8988T (cell line): ENCODE data around the gene TOR1B.
"Not testable (repeated sequence)": the region's sequence is repeated elsewhere in the genome, so short reads cannot be mapped to it uniquely, and the experiment has no call there.

ENCODE experiments used
- DNase-seq: peaks from one replicate; pipeline ENCODE4 v3.0.0; 2011

The TOR1B gene

GRCh38 chr9:129802833-129803675 lies at the start of gene TOR1B:
Gene TOR1B (plus strand): TSS chr9:129803184. CDS start chr9:129803213, 29 bp downstream.
- peak; percentile 54 for DNase-seq

- DNase-seq = no peak
Observed at GRCh38 chr9:129755151-129755550, 47.8 kb upstream of the TOR1B start.

GRCh38 chr9:129756191-129756590 lies 46.8 kb upstream of the TOR1B start:
- DNase-seq = no peak

- no peak for DNase-seq
Observed at GRCh38 chr9:129757045-129757444, 45.9 kb upstream of the TOR1B start.

GRCh38 chr9:129759319-129759718 lies 43.7 kb upstream of the TOR1B start:
- no peak for DNase-seq

- no peak for DNase-seq
Observed at GRCh38 chr9:129759804-129760502, 43.0 kb upstream of the TOR1B start.

GRCh38 chr9:129760784-129761183 lies 42.2 kb upstream of the TOR1B start:
- DNase-seq = not testable (repeated sequence)

- no peak for DNase-seq
Observed at GRCh38 chr9:129761293-129761900, 41.6 kb upstream of the TOR1B start.

- no peak for DNase-seq
Observed at GRCh38 chr9:129761901-129762369, 41.0 kb upstream of the TOR1B start.

- not testable (repeated sequence) for DNase-seq
Observed at GRCh38 chr9:129762370-129762984, 40.5 kb upstream of the TOR1B start.

- DNase-seq = no peak
Observed at GRCh38 chr9:129762985-129763926, 39.7 kb upstream of the TOR1B start.

- no peak for DNase-seq
Observed at GRCh38 chr9:129765764-129766317, 37.1 kb upstream of the TOR1B start.

GRCh38 chr9:129768486-129768885 lies 34.5 kb upstream of the TOR1B start:
- no peak for DNase-seq

GRCh38 chr9:129769669-129770068 lies 33.3 kb upstream of the TOR1B start:
- no peak for DNase-seq

- no peak for DNase-seq
Observed at GRCh38 chr9:129770741-129771140, 32.2 kb upstream of the TOR1B start.

- DNase-seq = no peak
Observed at GRCh38 chr9:129773262-129774048, 29.5 kb upstream of the TOR1B start.

GRCh38 chr9:129774791-129775447 lies 28.1 kb upstream of the TOR1B start:
- no peak for DNase-seq

GRCh38 chr9:129775448-129775798 lies 27.6 kb upstream of the TOR1B start:
- DNase-seq = no peak

- not testable (repeated sequence) for DNase-seq
Observed at GRCh38 chr9:129776096-129776495, 26.9 kb upstream of the TOR1B start.

- DNase-seq = no peak
Observed at GRCh38 chr9:129776566-129776937, 26.4 kb upstream of the TOR1B start.
